SU-DHL-6 (cell line): Measurements from ENCODE around the gene DOCK10.

Experiments used
- CTCF ChIP-seq: fragments of 200-600 bp; sonication (generic); IDR thresholded peaks from one replicate; pipeline ENCODE4 v1.5.1; 2017; ENCODE audit warnings: antibody characterized with exemption, mild to moderate bottlenecking, low read length, moderate library complexity; ENCODE audit not compliant: insufficient read depth, poor library complexity, severe bottlenecking
- EZH2phosphoT487 ChIP-seq: fragments of 200-600 bp; sonication (generic), shearing (Covaris generic); conservative IDR thresholded peaks from 2 replicates; pipeline ENCODE4 v1.6.1; 2018; ENCODE audit warnings: mild to moderate bottlenecking, antibody characterized with exemption, low read length, moderate library complexity, mixed read lengths

GRCh38 chr2:224769489-224769888, 272.8 kb downstream of the DOCK10 start:
- TF ChIP-seq CTCF (no peak), EZH2phosphoT487 (no peak)
